ENCODE data around the gene CLTA.
A peak's percentile ranks its signal among the peaks of the same experiment; 100 is the strongest.
"Not testable (repeated sequence)": the region's sequence is repeated elsewhere in the genome, so short reads cannot be mapped to it uniquely, and the experiment has no call there.

Gene CLTA

GRCh38 chr9:36248061-36248460 lies 57.3 kb downstream of the CLTA start:
- not testable (repeated sequence) for DNase-seq

GRCh38 chr9:36249189-36249588 lies 58.5 kb downstream of the CLTA start:
- DNase-seq: no peak

- DNase-seq: no peak
Measured at GRCh38 chr9:36250079-36250478, 59.4 kb downstream of the CLTA start.

- no peak for DNase-seq
Measured at GRCh38 chr9:36251428-36251827, 60.7 kb downstream of the CLTA start.

- peak; percentile 95 for DNase-seq
Measured at GRCh38 chr9:36258208-36258995, 67.7 kb downstream of the CLTA start, which contains the start of gene GNE. Gene GNE, minus strand, starts transcription at chr9:36258448. Its CDS starts 9,093 bp downstream, at chr9:36249355.

- DNase-seq: no peak
Measured at GRCh38 chr9:36258996-36259533, 68.3 kb downstream of the CLTA start.
